HG03520 (cell line): Measurements from ENCODE around the gene LMO2.

Experiments
- ATAC-seq: cut with Tn5 transposase; IDR thresholded peaks from one replicate; pipeline ENCODE4 v1.9.1; 2021; ENCODE audit warnings: mild to moderate bottlenecking, moderate library complexity; ENCODE audit not compliant: unreplicated experiment

The LMO2 gene

DNA sequence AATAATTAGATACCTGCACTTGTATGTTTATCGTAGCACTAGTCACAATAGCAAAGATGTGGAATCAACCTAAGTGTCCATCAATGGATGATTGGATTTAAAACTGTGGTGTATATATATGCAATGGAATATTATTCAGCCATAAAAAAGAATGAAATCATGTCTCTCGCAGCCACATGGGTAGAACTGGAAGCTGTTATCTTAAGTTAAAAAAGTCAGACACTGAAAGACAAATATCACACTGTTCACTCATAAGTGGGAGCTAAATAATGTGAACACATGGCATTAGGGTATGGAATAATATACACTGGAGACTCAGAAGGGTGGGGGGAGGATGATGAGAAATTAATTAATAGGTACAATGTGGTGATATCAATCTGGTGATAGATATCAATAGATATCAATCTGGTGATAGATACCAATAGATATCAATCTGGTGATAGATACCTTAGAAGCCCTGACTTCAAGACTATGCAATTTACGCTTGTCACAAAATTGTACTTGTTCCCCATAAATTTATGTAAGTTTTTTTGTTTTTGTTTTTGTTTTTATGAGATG lies 2.0 kb downstream of the LMO2 start:
- ATAC-seq: no peak

DNA sequence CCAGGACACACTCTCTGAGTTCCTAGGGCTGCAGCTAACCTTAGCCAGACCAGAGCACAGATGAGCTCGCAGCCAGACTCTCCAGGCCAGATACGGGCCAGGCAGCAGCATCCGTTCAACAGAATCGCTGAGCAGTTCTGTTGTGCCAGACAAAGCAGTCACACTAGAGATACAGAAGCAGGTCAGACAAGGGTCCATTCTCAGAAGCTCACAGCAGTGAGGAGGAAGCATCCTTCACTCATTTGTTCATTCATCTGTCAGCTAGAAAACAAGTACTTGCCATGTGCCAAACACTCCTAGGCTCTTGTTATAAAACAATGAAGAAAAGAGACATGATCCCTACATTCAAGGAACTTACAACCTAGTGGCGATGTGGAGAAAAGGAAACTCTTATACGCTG lies 2.6 kb downstream of the LMO2 start:
- no peak for ATAC-seq

DNA sequence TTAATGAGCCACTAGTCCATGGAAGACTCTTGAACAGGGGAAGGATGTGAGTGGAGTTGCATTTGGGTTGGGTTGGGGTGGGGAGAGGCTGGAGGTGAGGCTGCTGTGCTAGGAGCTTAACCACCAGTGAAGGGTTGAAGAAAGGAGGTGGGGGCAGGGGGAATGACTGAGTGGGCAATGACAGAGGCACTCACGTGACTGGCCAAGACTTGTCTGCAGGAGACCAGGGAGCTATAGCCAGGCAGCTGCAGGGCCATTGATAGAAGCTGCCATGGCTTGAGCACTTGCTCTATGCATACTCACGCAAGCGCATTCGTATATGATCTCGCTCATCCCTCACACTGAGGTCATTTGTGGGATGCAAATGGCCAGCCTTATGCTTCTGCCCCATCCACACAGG lies 4.0 kb downstream of the LMO2 start:
- no peak for ATAC-seq

DNA sequence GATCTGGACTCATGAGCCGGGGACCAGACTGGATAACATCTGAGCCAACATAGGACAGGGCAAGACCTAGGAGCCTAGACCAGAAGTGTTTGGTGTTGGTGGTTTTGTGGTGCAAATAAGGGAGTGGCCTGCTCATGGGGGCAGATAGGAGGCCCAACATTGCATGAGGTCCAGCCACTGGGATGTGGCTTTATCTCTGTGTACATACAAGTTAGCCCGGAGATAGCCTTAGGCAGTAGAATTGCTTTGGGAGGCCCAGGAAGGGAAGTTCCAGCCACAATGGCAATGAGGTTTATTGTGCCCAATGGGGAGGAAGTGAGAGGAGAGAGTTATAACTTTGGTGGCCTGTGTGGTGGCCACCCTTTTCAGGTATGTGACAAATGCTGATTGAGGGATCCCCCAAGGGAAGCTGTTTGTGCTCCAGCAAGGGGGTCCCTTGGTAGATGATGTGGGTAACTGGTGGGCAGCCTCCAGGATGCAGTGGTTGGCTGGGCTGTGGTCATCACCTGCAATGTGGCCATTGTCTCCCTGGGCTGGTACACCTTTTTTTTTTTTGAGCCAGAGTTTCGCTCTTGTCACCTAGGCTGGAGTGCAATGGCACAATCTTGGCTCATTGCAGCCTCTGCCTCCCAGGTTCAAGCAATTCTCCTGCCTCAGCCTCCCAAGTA lies 6.4 kb downstream of the LMO2 start:
- no peak for ATAC-seq

DNA sequence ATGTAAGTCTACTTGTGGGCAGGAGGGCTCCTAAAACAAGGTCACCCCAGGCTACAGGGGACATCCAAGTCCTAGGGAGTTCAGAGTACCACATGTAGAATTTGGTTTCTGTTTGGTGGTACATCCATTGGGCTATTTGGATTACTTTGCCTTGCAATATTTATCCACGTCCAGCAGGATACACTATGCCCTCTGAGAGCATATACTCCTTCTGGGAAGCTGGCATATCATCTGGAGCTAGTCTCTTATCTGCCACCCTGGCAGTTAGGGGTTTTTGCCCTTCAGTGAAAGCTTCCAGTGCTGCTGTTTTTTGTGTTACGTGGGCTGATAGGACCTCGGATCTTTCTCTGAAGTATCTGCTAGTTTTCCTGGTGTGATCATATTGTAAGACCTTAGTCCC lies 7.3 kb downstream of the LMO2 start:
- ATAC-seq: no peak

DNA sequence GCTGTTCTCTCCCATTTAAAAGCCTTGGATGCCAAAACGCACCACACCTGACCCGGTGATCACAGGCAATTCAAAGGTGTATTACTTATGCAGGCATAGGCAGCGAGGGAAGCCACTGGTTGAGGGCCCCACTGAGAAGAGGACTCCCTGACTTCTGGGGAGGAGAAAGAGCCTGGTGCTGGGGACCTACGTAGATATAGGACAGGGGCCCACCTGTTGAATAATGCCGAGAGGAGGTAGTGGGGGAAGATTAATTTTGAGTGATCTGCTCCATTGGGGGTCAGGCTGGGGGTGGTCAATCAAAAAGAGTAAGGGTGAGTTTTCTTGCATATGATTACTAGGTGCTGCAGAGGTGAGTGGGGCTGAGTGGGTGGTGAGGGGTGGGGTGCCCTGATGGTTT lies 7.8 kb downstream of the LMO2 start:
- no peak for ATAC-seq

DNA sequence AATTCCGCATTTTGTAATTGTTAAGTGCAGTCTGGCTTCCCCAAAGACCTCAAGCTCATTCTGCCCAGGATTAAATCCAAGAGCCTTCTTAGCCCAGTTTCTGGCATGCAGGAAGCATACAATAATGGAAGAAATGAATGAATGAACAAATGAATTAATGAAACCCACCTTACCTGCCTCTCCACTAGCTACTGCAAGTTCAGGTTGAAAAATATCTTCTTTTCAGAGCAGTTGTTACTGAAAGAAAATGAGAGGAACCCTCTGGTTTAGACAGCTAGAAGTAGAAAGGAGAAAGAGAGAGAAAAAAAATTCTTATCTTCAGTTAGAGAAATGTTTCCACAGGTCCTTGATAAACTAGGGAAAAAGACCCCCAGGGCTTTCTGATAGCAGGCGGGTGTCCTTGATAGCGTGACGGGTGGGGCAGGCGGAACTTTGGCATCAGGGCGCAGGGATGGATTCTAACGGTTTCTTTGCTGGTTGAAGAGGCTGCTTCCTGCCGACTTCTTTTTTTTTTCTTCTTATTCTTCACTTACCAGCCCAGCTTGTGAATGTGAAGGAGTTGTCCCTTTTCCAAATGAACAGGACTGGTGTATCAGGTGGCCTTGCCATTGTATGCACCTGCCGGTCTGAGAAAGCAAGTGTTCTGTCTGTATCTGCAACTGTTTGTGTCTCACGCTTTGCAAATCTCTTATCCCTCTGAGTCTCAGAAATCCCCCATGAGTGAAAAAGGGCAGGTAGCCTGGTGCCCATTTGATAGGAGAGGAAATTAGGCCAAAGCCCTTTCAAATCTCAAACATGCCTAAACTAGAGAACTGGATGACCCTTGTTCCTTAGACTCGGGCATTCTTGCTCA lies 10.0 kb downstream of the LMO2 start:
- no peak for ATAC-seq

DNA sequence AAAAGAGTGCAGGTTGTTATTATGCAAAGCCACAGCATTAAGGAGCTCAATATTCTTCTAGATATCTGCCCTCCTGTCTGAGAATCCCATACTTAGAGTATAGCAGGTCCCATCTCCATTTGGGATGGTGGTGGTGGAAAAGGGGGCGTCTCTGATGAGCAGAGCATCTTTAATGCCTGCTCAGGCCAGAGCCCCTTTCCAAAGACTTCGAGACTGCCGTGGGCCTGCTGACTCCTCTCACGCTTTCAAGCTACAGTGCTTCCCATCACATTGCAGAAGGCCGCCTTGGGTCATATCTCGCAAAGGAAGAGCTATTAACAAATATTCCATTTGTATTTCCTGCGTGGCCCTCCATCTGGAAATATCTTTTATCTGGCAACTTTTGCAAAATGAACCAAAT lies 10.9 kb downstream of the LMO2 start:
- no peak for ATAC-seq

DNA sequence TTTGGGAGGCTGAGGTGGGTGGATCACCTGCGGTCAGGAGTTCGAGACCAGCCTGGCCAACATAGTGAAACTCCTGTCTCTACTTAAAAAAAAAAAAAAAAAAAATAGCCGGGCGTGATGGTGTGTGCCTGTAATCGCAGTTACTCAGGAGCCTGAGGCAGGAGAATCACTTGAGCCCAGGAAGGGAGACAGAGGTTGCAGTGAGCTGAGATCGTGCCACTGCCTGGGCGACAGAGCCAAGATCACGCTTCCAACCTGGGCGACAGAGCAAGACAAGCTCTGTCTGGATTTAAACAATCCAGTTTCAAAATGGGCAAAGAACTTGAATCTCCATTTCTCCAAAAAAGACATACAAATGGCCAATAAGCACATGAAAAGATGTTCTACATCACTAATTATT lies 12.5 kb downstream of the LMO2 start:
- ATAC-seq: no peak

DNA sequence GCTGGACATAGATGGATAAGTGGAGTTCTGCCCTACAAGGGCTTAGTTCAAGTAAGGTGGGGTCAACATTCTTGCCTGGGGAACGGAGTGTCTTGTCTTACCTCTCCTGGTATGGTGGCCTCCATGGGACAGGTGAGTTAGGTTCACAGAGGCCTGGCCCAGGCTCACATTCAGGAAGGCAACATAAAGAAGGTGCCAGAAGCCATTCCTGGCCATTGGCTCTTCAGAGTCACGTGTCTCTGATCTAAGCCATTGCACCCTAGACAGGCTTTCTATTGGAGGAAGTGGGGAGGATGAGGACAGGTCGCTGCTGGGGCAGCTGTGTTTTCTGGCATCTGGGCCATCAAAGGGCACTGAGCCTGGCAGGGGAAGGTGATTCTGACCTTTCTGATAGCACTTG lies 14.8 kb downstream of the LMO2 start:
- no peak for ATAC-seq

DNA sequence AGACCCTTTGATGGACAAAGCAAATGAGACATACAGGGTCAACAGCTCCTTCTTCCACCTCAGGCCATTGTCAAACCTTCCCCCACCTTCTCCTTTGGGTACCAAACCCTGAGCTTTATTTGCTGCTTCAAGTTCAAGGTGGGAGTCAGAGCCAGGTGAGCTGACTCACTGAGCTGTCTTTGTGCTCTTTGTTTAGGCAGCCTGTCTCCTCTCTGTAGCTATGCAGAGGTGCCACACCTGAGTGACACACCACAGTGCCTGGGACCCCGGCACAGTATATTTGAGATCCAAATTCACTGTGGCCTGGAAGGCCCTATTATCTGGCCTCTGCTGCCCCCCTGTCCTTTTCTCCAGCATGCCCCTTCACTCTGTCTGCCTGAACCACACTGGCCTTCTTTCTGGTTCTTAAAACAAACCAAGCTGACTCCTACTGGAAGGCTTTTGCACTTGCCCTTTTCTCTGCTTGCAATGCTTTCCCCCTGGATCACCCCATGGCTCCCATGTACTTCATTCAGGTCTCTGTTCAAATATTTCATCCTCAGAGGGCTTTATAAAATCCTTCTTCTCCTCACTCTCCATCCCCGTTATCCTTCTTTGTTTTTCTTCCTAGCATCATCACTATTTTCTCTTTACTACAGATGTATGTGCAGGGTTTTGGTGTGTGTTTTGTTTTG lies 16.1 kb downstream of the LMO2 start:
- ATAC-seq: no peak

DNA sequence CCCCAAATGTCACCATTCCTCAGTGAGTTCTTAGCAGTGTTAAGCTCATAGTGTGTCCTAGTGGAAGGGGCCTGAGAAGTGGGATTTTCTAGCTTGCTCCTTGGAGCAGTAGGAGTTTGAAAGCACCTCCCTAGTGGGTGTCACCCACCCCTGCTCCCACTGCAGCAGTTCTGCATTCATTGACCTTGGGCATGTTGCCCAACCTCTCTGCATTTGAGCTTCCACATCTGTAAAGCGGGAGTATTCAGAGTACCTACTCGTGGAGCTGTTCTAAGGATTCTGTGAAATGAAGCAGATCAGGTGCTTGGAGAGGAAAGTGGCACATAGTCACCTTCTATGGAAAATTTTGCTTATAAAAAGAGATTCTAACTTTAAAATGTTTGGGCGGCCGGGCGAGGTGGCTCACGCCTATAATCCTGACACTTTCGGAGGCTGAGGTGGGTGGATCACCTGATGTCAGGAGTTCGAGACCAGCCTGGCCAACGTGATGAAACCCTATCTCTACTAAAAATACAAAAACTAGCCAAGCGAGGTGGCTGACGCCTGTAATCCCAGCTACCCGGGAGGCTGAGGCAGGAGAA lies 16.9 kb downstream of the LMO2 start:
- no peak for ATAC-seq

DNA sequence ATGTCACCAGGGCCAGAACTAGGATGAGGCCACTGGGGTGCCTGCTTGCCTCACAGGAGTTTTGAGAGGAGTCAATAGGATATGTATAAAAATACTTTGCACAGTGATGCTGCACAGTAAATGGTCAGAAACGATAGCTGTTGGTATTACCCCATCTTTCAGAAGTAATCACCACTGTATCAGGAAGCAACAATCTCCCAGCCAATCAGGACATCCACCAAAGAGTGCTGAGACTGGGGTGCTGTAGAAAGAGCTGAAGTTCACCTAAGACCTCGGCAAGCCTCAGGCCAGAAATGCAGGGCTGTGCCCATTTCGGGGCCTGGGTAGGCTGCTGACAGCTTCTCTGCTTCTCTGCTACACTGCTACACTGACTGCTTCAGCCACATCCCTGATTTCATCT lies 17.4 kb downstream of the LMO2 start:
- no peak for ATAC-seq

DNA sequence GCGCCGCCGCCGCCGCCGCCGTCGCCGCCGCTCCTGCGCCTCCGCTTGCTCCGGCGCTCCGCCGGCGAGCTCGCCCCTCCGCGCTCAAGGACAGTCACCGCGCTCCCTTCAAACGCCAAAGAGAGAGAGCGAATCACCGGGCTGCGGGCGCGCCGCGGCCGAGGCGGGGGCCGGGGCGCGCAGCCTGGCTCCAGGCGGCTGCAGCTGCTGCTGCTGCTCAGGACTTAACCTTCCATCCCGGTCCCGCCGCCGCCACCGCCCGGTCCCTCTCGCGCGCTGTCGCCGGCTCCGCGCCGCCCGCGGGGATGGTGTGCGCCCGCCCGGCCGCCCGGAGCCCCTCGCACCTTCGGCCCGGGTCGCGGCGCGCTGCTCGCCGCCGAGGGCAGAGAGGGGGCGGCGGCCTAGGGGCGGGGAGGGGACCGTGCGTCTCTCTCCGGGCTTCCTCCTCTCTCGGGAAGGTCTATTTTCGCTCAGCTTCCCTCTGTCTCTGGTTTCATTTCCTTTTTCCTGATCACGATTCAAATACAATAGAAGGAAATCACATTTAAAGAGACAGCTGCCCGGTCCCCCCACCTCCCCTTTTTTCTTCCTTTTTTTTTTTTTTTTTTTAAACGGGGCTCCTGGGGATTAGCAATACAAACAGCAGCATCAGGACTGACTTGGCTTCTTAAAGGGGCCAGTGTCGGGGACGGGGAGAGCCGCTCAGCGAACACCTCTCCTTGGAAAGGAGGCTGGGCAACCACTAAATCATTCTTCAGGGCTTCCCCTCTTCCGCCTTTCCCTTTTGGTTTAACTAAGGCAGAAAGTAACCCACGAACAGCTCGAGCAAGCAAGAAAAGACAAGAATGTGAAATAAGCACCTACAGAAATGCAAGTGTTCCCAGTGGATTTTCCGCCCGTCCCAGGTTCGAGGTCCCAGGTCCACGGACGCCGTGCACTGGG lies 22.1 kb downstream of the LMO2 start:
- ATAC-seq: peak; percentile 42

DNA sequence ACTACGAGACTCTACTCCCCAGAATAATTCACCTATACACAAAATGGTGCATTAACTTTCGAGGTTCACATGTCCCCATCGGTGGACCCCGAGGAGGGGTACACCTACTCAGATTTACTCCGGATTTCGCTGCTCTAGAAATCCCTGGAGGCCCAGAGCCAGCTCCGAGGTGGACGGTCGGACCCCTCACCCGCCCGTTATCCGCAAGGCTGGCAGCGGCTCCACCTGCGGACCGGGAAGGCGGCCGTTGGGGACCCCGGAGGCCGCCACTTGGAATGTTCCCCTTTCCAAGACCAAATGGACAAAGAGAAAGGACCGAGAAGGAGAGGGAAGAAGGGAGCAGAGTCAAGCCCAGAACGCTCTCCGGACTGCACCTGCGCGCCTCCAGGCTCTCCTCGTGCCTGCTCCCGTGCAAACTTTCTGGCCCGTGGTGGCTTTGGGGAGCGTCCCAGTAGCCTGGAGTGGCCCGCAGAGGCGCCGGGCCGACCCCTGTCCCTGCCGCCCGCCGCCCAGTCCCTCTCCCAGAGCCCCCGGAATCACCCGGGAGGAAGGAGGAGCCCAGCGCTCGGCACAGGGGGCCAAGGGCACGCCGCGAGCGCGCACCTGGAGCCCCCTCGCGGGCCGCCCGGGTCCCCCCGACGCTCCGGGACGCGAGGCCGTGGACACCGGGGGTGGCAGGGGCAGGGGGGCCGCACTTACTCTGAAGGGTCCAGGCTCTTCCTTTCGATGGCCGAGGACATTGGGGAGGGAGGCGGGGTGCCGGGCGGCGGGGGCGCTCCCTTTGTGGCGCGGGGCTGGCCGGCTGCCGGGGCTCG lies 23.0 kb downstream of the LMO2 start:
- no peak for ATAC-seq

DNA sequence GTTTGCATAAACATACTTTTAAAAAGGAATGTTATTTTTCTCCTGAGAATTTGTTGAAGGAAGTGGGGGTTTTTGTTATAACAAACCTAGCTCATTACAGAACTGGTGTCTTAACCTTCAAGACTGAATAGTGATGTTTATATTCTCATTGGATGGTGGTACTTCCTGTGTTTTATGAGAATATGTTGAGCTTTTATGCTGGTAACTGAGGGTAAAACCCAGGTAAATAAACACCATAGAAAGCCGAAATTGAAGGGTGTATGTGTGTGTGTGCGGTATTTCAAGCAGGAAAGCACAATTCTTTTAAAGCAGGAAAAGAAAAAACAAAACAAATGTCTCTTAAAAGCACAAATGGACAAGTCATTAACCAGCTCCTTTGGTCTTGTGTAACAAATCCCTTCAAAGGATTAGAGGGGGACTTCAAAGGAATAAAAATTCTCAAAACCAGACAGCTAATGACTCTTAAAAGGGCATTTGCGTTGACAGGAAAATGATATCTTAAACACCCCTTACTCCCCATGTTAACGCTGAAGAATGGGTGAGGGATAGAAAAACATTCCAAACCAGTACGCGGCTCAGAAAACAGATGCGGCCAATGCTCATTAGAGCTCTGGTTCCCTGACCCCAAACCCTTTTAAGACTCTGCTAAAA lies 23.8 kb downstream of the LMO2 start:
- ATAC-seq: no peak

DNA sequence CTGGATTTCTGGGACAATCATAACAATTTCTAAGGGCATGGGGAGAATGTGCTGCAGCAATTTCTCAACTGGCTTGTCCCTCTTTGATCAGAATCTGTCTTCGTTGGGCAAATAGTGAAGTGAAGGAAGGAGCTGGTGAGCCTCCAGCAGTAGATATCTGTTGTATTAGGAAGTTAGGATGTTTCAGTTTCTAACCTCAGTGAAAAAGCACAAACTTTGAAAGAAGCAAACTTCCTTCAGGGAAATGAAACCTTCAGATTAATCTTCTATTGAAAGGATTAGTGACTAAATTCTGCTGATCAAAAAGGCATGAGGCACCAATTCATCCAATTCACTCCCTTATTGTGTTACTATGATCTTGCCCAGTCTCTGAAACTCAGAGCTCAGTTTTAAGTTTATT lies 24.3 kb downstream of the LMO2 start:
- no peak for ATAC-seq

DNA sequence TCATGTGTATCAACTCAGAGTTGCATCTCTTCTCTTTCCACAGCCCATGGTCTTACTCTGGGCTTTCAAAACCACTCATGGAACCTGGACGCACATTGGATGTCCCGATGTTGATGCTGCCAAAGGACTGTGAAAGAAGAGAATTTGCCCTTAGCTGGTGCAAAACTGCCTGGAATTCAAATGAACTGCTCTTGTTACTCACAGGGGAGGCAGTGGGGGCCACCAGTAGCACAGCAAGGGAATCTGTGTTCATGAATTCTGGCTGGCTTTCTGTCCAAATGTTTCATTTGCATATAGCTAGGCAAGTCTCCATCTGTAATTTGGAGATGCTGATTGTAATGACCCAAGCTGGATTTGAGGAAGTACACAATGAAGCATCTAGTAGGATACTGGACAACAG lies 24.9 kb downstream of the LMO2 start:
- ATAC-seq: no peak

DNA sequence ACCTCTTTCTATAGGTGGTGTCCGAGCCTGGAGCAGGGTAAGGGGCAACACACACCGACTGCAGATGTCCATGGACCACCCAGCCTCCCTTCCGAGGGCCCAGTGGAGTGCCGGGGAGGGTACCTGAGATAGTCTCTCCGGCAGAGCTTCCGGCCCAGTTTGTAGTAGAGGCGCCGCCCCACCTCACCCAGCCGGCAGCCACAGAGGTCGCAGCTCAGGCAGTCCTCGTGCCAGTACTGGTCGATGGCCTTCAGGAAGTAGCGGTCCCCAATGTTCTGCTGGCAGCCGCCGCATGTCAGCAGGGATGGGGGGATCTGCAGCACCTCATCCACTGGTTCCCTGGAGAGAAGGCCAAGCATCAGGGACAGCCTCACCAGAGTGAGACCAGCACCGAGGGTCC lies 27.4 kb downstream of the LMO2 start:
- ATAC-seq: no peak
